Measurements from ENCODE around the gene GRK5.
"Not testable (repeated sequence)": the region's sequence is repeated elsewhere in the genome, so short reads cannot be mapped to it uniquely, and the experiment has no call there.

GRK5 gene

GRCh38 chr10:119447823-119448546, 240.6 kb downstream of the GRK5 start:
- DNase-seq, result no peak

GRCh38 chr10:119448628-119449584, 241.5 kb downstream of the GRK5 start:
- DNase-seq, result no peak

- DNase-seq, result no peak
These were observed 242.5 kb downstream of the GRK5 start for GRCh38 chr10:119449760-119450461.

- DNase-seq, result no peak
These were observed 243.4 kb downstream of the GRK5 start for GRCh38 chr10:119450606-119451299.

- no peak for DNase-seq
These were observed 244.0 kb downstream of the GRK5 start for GRCh38 chr10:119451300-119451896.

GRCh38 chr10:119452396-119452795, 245.0 kb downstream of the GRK5 start:
- no peak for DNase-seq

GRCh38 chr10:119453313-119453712, 245.9 kb downstream of the GRK5 start:
- DNase-seq, result no peak

- no peak for DNase-seq
These were observed 246.9 kb downstream of the GRK5 start for GRCh38 chr10:119454316-119454715.

GRCh38 chr10:119454990-119455389, 247.6 kb downstream of the GRK5 start:
- DNase-seq, result no peak

GRCh38 chr10:119455609-119456434, 248.5 kb downstream of the GRK5 start:
- no peak for DNase-seq

- DNase-seq, result no peak
These were observed 249.1 kb downstream of the GRK5 start for GRCh38 chr10:119456435-119456810.

GRCh38 chr10:119457966-119458766, 250.8 kb downstream of the GRK5 start:
- no peak for DNase-seq

GRCh38 chr10:119459681-119460340, 252.4 kb downstream of the GRK5 start:
- no peak for DNase-seq

- DNase-seq, result no peak
These were observed 253.2 kb downstream of the GRK5 start for GRCh38 chr10:119460369-119461195.

GRCh38 chr10:119461380-119461779, 254.0 kb downstream of the GRK5 start:
- DNase-seq, result no peak

GRCh38 chr10:119461923-119462322, 254.6 kb downstream of the GRK5 start:
- no peak for DNase-seq

GRCh38 chr10:119462773-119463172, 255.4 kb downstream of the GRK5 start:
- DNase-seq, result no peak

- not testable (repeated sequence) for DNase-seq
These were observed 255.8 kb downstream of the GRK5 start for GRCh38 chr10:119463195-119463594.

- DNase-seq, result no peak
These were observed 257.7 kb downstream of the GRK5 start for GRCh38 chr10:119465085-119465484.
